Muscle of leg (tissue), 11 donors: ENCODE results near the gene HOXC12. TPM values are rescaled to one million over a fixed set of nuclear protein-coding genes. Genes with fewer than 3 reads are reported as not detected.

Experiments
- DNase-seq: peaks from one replicate; pipeline ENCODE4 v3.0.0; 2013
- H3K27ac ChIP-seq: one replicate; pipeline ENCODE4 v1.5.1; 2013; ENCODE audit warnings: mild to moderate bottlenecking, low read length, control low read depth
- H3K27me3 ChIP-seq: one replicate; pipeline ENCODE4 v1.6.1; 2013; ENCODE audit warnings: low read length; ENCODE audit not compliant: control insufficient read depth, insufficient read depth
- H3K36me3 ChIP-seq: one replicate; pipeline ENCODE4 v1.6.1; 2013; ENCODE audit warnings: low read length; ENCODE audit not compliant: control insufficient read depth, insufficient read depth
- H3K4me1 ChIP-seq: one replicate; pipeline ENCODE4 v1.6.1; 2013; ENCODE audit warnings: low read length; ENCODE audit not compliant: control insufficient read depth, insufficient read depth
- H3K4me3 ChIP-seq: one replicate; pipeline ENCODE4 v1.5.1; 2013; ENCODE audit warnings: low read length, control low read depth
- H3K9me3 ChIP-seq: replicated peaks from 2 replicates; pipeline ENCODE4 v1.6.1; 2013; ENCODE audit warnings: low read depth, low read length; ENCODE audit not compliant: control insufficient read depth
- WGBS: methylation state at CpG from one replicate; pipeline ENCODE4 v1.1.5; 2013; ENCODE audit warnings: missing lambda C conversion rate; ENCODE audit not compliant: insufficient coverage; 5-methylcytosine and 5-hydroxymethylcytosine counted together
- polyA plus RNA-seq, 8 donors: library from polyadenylated mRNA; unstranded; fragments of 120-200 nt; gene quantifications; one replicate each; pipeline versions ENCODE4 v1.2.1 to v1.2.3, GENCODE V29; 2013; ENCODE audit warnings: inconsistent platforms in 1 of 8, low replicate concordance in 1 of 8; ENCODE audit not compliant: insufficient read length in 8 of 8, insufficient read depth in 1 of 8
- total RNA-seq: library from RNA; stranded (reverse); fragments of 120-200 nt; gene quantifications from one replicate; pipeline ENCODE4 v1.2.4, GENCODE V29; 2013

HOXC12 gene
- total and polyA plus RNA-seq, 9 donors: 0.06 to 0.30 (median 0.08) TPM; not detected in 2

DNA sequence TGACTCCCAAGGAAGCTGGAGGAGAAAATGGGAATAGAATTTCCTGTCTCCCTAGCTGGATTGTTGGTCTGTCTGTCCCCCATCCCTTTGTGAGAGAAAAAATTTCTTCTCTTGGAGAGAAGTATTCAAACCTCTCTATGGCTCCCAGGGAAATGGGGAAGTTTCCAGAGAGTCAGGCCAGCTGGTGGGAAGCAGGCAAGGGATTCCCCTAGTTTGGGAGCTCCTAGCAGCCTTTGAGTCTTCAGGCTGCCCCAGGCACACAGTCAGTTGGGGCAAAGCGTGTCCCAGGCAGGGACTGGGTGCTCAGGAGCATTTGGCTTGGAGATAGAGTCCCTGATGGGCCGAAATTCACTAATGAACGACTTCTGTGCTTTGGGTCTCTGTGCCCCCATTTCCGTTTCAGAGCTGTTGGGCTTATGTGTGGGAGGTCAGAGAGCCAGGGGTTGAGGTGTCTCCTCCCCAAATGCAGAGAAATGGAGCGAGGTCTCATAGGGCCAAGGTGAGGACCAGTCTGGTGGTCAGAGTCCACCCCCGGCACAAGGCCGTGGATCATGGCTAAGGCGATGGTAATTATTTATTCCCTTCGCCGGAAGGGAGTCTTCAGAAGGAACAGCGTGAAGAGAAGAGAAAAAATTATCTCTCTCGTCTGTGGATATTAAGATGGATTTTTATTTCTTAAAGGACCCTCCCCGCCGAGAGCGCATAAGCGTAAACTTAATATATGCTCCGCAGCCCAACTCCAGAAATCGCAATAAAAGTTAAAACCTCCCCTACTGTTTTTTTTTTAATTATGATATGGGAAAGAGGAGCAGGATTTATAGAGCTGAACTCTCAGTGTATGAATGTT lies 38.7 kb downstream of the HOXC12 start:
- peaks cover 80% of the 10 kb centered on the region for H3K27me3 ChIP-seq
- 32% methylated on average over 6 of the region's 18 CpGs for WGBS
- peak overlapping the region; percentile 99 for H3K27ac ChIP-seq
- H3K9me3 ChIP-seq: no peaks in the 10 kb centered on the region
- no peaks in the 10 kb centered on the region for H3K36me3 ChIP-seq
- DNase-seq: peak; percentile 78
- H3K4me3 ChIP-seq: peak overlapping the region; percentile 81
- peaks cover 85% of the 10 kb centered on the region for H3K4me1 ChIP-seq

DNA sequence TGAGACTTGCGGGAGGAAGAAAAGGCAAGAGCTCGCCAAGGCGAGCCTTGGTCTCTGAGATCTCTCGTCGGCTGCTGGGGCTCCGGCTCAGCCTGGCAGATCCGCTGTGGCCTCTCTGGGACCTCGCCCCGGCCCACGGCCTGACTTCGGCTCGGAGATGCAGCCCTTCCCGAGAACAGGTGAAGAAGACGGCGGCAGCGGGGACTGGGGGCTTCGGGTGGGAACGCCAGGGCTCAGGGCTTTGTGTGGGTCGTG lies 39.2 kb downstream of the HOXC12 start:
- Histone ChIP-seq H3K27ac (peak overlapping the region; percentile 99), H3K4me1 (peaks cover 85% of the 10 kb centered on the region), H3K27me3 (peaks cover 80% of the 10 kb centered on the region), H3K4me3 (peak overlapping the region; percentile 81), H3K9me3 (no peaks in the 10 kb centered on the region), H3K36me3 (no peaks in the 10 kb centered on the region)
- peak; percentile 74 for DNase-seq
- 3% methylated on average over 19 of the region's 19 CpGs for WGBS

DNA sequence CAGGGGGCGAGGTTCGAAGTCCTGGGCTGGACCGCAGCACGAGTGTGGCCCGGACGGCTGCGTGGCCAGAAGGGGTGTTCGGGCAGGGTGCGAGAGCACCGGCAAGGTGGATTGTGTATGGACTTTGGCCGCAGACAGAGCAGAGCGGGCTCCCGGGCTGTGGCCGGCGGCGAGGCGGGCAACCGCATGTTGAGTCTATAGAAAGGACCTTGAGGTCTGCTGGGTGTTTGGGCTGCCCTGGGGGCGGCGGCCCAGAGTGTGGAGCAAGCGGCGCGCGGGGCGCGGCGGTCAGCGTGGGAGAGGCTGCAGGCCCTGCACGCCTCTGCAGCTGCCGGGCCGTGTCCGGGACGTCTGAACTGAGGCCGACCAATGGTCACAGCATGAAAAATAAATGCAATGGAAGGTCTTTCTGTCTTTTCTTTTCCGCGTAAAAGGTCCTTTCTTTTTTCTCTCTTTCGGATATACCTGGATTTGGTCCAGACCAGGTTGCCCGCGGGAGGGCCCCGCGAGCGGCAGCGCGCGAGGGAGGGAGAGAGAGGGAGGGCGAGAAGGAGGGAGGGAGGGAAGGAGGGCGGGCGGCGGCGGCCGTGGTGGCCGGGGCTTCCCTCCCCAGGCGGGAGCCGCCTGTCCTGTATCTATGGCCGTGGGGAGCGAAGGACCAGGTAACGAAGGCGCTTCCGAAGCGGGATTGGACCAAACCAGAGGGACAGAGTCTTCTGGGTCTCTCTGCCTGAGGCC lies 39.7 kb downstream of the HOXC12 start:
- 4% methylated on average over 41 of the region's 60 CpGs for WGBS
- H3K27ac ChIP-seq: peak overlapping the region; percentile 99

DNA sequence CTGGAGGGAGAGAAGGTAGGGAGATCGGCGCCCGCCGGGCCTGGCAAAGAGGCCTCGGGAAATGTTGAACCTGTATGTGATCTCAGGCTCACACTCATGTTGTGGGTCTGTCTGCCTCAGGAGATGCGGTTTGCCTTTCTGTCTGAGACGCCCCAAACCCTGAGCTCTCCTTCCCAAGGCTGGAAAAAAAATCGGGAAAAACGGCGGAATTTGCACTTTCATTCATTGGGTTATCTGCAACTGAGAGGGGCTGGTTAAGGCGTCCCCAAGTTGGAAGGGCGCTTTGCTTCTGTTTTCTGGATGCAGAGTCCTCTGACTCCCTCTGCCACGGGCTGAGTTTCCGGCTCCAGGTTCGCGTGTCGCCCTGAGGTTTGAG lies 40.3 kb downstream of the HOXC12 start:
- Histone ChIP-seq H3K36me3 (no peaks in the 10 kb centered on the region), H3K9me3 (no peaks in the 10 kb centered on the region), H3K27ac (peak overlapping the region; percentile 99), H3K4me3 (peak overlapping the region; percentile 81), H3K4me1 (peaks cover 79% of the 10 kb centered on the region), H3K27me3 (peaks cover 83% of the 10 kb centered on the region)
- WGBS: 1% methylated on average over 12 of the region's 17 CpGs
- DNase-seq: no peak

More for the DNA sequence above, 39.7 kb downstream of the HOXC12 start:
- peak; percentile 57 for DNase-seq
- Histone ChIP-seq H3K4me1 (peaks cover 85% of the 10 kb centered on the region), H3K27me3 (peaks cover 81% of the 10 kb centered on the region), H3K36me3 (no peaks in the 10 kb centered on the region), H3K4me3 (peak overlapping the region; percentile 81), H3K9me3 (no peaks in the 10 kb centered on the region)

DNA sequence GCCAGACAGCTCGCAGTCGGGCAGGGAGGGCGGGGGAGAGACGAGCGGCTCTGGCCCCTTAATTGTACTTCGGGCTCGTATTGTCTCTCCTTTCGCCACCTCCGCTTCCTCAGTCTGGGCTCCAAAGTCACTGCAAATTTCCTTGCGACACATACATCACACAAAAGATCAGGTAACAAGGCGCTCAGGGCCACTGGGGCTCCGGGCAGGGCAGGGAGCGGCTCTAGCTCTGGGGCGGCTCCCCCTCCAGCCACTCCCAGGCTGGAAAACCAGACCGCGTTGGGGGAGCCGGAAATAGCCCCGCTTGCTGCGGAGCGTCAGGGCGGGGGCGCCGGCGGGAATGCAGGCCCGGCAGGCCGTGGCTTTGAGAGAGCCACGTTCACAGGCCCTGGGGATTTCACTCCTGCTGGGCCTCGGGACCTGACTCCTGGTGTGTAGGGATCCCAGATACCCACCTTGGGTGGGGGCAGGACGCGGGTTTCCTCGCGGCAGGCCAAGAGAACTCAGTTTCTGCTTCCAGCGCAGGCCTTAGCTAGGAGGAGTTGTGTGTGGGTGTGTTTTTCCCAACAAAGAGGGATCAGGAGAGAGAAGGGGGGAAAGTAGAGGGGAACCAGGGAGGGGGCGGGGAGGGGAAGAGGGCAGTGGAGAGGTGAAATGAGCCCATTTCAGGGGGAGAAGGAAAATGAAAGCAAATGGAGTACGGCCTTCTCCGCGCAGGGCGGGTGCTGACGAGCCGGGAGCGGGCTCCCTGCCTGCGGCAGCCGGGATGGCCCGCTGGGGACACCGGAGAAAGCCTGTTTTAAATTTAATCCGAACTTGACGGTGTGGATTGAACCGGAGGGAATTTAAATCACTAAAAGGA lies 40.9 kb downstream of the HOXC12 start:
- WGBS: under 1% methylated on average over 42 of the region's 48 CpGs
- no peaks in the 10 kb centered on the region for H3K9me3 ChIP-seq
- H3K4me3 ChIP-seq: peak overlapping the region; percentile 81
- peaks cover 88% of the 10 kb centered on the region for H3K27me3 ChIP-seq
- peak; percentile 91 for DNase-seq
- no peaks in the 10 kb centered on the region for H3K36me3 ChIP-seq
- peaks cover 74% of the 10 kb centered on the region for H3K4me1 ChIP-seq
- H3K27ac ChIP-seq: peak overlapping the region; percentile 99

DNA sequence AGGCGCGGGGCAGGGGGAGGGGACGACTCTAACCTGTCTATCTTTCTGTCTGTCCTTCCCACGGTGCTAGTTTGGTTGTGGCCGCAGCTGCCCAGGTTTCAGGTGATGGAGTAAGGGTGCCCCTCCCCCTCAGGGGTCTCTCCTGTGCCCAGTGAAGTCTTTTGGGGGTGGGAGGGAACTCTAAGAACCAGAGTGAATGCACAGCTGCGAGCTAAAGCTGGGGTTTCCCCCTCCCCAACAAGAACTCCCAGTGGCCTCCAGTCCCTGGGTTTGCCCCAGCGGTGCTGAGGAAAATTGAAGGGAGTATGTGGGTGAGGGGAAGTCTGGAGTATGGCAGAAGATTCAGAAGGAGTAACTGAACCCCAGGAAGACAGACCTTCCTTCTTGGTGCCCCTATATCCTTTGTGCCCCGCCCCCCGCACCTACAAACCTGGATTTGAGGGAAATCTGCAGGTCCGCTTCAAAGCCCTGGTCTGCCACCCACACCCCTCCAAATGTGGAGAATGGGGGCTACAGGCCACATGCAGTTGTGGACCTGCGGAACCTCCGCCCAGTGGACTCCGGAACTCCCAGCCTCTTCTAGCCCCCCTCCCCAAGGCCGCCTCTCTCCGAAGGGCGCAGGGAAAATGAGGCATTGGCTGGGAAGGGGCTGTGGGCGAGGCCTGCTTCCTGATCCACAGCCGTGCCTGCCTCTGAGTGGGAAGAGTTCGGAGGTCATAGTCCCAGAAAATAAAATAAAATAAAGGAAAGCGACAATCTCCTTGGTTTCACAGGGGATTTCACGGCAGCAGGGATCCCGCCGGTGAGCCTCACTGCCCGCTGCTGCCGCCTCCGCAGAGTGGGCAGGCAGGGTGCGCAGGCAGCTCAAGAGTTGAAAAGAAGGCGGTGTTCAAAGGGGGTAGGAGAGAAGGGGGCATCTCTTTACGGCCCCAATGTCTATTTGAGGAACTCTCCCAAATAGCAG lies 41.8 kb downstream of the HOXC12 start:
- Histone ChIP-seq H3K27ac (peak overlapping the region; percentile 99), H3K36me3 (no peaks in the 10 kb centered on the region), H3K4me3 (peak overlapping the region; percentile 81), H3K27me3 (peaks cover 87% of the 10 kb centered on the region), H3K9me3 (no peaks in the 10 kb centered on the region), H3K4me1 (peaks cover 73% of the 10 kb centered on the region)
- 29% methylated on average over 8 of the region's 29 CpGs for WGBS
- no peak for DNase-seq

DNA sequence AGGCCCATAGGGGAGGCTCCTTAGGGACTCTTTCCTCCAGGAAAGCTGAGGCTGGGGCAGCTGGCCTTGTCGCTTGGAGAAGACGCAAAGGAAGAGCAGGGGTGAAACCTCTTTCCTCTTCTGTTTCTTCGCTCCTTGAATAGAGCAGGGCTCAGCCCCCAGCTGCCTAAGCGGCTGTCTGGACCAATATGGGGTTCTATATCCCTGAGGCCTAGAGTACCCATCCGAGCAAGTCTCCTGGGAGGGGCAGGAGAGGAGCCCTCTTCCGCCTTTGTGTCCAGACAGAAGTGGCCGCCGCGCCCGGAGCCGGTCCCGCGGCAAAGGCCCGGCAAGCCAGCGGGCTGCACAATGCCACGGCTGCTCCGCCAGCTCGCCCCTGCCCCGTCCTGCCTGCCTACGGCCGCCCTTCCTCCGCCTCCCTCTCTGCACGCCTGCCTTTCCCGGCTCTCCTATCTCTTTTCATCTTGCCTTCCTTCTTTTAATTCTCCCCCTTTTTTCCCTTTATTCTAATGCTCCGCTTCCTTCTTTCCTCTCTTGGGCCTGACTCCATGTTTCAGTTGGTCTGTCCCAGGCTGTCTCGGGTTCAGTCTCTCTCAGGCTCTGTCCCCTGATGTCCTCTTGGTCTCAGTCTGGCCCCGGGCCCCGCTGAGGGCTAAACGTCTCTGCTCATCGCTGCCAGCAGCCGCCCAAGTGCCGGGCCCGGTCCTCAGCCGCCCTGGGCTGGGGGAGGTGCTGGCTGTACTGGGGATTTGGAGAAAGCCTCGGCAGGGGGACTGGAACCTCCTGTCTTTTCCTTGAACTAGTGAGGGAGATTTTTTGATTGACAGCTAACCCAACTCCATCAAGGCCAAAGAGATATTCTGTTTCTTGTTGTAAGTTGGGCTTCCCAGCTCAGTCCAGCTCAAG lies 42.8 kb downstream of the HOXC12 start:
- 12% methylated on average over 31 of the region's 35 CpGs for WGBS
- Histone ChIP-seq H3K4me1 (peaks cover 73% of the 10 kb centered on the region), H3K9me3 (no peaks in the 10 kb centered on the region), H3K27ac (peak overlapping the region; percentile 99), H3K36me3 (peaks cover 1% of the 10 kb centered on the region), H3K27me3 (peaks cover 85% of the 10 kb centered on the region), H3K4me3 (peak overlapping the region; percentile 81)
- no peak for DNase-seq

DNA sequence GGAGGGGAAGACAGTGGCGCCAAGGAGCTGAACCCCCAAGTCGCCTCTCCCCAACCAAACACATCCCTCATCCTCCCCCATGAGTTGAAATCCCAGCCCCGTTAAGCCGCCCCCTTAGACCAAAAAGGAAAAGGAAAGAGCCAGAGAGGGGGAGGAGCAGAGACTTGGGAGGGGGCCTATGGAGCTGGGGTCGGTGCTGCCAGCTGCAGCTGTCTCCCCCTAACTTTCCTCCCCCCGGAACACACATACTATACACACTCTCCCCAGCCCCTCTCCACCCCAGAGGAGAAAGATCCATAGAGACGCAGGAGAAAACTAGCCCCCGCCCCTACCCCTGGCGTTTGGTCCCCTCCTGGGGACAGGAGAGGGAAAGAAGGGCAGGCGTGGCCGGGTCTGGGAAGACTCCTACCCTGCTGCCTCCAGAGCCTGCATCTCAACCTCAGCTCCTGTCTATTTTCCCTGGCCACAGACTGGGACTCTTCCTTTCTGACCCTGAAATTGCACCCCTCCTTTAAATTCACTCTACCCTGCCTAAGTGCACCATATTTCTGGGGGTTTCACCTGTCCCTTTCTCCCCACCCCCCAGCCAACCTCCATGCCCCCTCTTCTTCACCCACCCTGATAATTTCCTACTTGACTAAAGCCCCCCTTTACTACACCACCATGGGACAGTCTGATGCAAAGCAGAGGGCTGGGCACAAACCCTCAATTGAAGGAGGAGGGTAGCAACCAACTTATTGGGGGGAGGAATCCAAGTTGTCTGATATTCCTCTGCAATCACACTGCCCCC lies 43.6 kb downstream of the HOXC12 start:
- Histone ChIP-seq H3K9me3 (no peaks in the 10 kb centered on the region), H3K27ac (peak overlapping the region; percentile 99), H3K27me3 (peaks cover 87% of the 10 kb centered on the region), H3K36me3 (peaks cover 9% of the 10 kb centered on the region), H3K4me1 (peaks cover 73% of the 10 kb centered on the region), H3K4me3 (peak overlapping the region; percentile 81)
- WGBS: 18% methylated on average over 2 of the region's 11 CpGs
- peak; percentile 79 for DNase-seq
